Mesenteric fat pad (tissue), 1 donor: ENCODE data around the gene HSPA1B. TPM values are rescaled to one million over a fixed set of nuclear protein-coding genes. Genes with fewer than 3 reads are reported as not detected.
"Not testable (repeated sequence)": the region's sequence is repeated elsewhere in the genome, so short reads cannot be mapped to it uniquely, and the experiment has no call there.

Experiments used
- DNase-seq: peaks from one replicate; pipeline ENCODE4 v3.0.0-alpha.2; 2020; ENCODE audit warnings: low spot score
- total RNA-seq: library from RNA; stranded (reverse); fragmentation: NEBNext Ultra II Directional; extraction: Animal tissue kit (Norgen Biotek cat#: 25700); gene quantifications from one replicate; pipeline ENCODE4 v1.2.1, GENCODE V29; 2021
- donor health status: DM: yes; HTN: yes; CAD: no.

Gene HSPA1B
- total RNA-seq, 1 donor from 2014 or later: 111 TPM

- DNase-seq: not testable (repeated sequence)
Measured at GRCh38 chr6:31851980-31852718, 24.6 kb downstream of the HSPA1B start.

GRCh38 chr6:31857774-31858173 is 30.2 kb downstream of the HSPA1B start:
- not testable (repeated sequence) for DNase-seq

- DNase-seq: no peak
Measured at GRCh38 chr6:31858707-31859106, 31.2 kb downstream of the HSPA1B start.

GRCh38 chr6:31859923-31860322 is 32.4 kb downstream of the HSPA1B start:
- DNase-seq: no peak

- DNase-seq: no peak
Measured at GRCh38 chr6:31860349-31860748, 32.8 kb downstream of the HSPA1B start.

GRCh38 chr6:31861150-31861549 is 33.6 kb downstream of the HSPA1B start:
- no peak for DNase-seq

- no peak for DNase-seq
Measured at GRCh38 chr6:31861919-31862343, 34.4 kb downstream of the HSPA1B start.

- peak; percentile 100 for DNase-seq
Measured at GRCh38 chr6:31862344-31863235, 35.1 kb downstream of the HSPA1B start, which contains the start of gene NEU1. Gene NEU1 (minus strand): TSS chr6:31862821. CDS start chr6:31862776, 45 bp downstream.

- DNase-seq: not testable (repeated sequence)
Measured at GRCh38 chr6:31864123-31864562, 36.6 kb downstream of the HSPA1B start.

- no peak for DNase-seq
Measured at GRCh38 chr6:31864818-31865204, 37.3 kb downstream of the HSPA1B start.

GRCh38 chr6:31865205-31866118 is 37.9 kb downstream of the HSPA1B start:
- no peak for DNase-seq

- DNase-seq: not testable (repeated sequence)
Measured at GRCh38 chr6:31868658-31868971, 41.1 kb downstream of the HSPA1B start.

- no peak for DNase-seq
Measured at GRCh38 chr6:31869343-31869742, 41.8 kb downstream of the HSPA1B start.

GRCh38 chr6:31870385-31870921 is 42.9 kb downstream of the HSPA1B start:
- no peak for DNase-seq

- no peak for DNase-seq
Measured at GRCh38 chr6:31871046-31871659, 43.6 kb downstream of the HSPA1B start.

- DNase-seq: no peak
Measured at GRCh38 chr6:31874084-31874670, 46.6 kb downstream of the HSPA1B start.

GRCh38 chr6:31874836-31875572 is 47.5 kb downstream of the HSPA1B start:
- DNase-seq: no peak

GRCh38 chr6:31875877-31876276 is 48.3 kb downstream of the HSPA1B start:
- DNase-seq: no peak

GRCh38 chr6:31876357-31876756 is 48.8 kb downstream of the HSPA1B start:
- no peak for DNase-seq
